Stimulated activated CD8-positive, alpha-beta memory T cell treated with anti-CD3 and anti-CD28 coated beads, Interleukin-12 subunit alpha, Interleukin-12 subunit beta, amount 100 ng/mL, for 24 hours (primary cell): ENCODE results near the gene DDX39B.
A peak's percentile ranks its signal among the peaks of the same experiment; 100 is the strongest.
"Not testable (repeated sequence)": the region's sequence is repeated elsewhere in the genome, so short reads cannot be mapped to it uniquely, and the experiment has no call there.

ENCODE experiments used
- DNase-seq: peaks from one replicate; pipeline ENCODE4 v3.0.0-alpha.2; 2020; ENCODE audit errors: extremely low read depth

Gene DDX39B

GRCh38 chr6:31528821-31529328 lies 12.9 kb downstream of the DDX39B start, which contains the start of gene MCCD1:
TSS of gene MCCD1 (plus strand) at chr6:31528962. CDS start at chr6:31529015, 53 bp downstream.
- no peak for DNase-seq

- DNase-seq: no peak
Measured at GRCh38 chr6:31528307-31528777, 13.5 kb downstream of the DDX39B start.

- DNase-seq: no peak
Measured at GRCh38 chr6:31525932-31526591, 15.7 kb downstream of the DDX39B start.

GRCh38 chr6:31525553-31525931 lies 16.3 kb downstream of the DDX39B start:
- no peak for DNase-seq

GRCh38 chr6:31521835-31522234 lies 20.0 kb downstream of the DDX39B start:
- DNase-seq: no peak

GRCh38 chr6:31513456-31514165 lies 28.2 kb downstream of the DDX39B start:
- no peak for DNase-seq

GRCh38 chr6:31510007-31510406 lies 31.8 kb downstream of the DDX39B start:
- DNase-seq: no peak

GRCh38 chr6:31509036-31509435 lies 32.8 kb downstream of the DDX39B start:
- not testable (repeated sequence) for DNase-seq

GRCh38 chr6:31502586-31502985 lies 39.2 kb downstream of the DDX39B start:
- DNase-seq: no peak

- not testable (repeated sequence) for DNase-seq
Measured at GRCh38 chr6:31499648-31500047, 42.2 kb downstream of the DDX39B start.

- no peak for DNase-seq
Measured at GRCh38 chr6:31498748-31499147, 43.1 kb downstream of the DDX39B start.

- DNase-seq: peak; percentile 65
Measured at GRCh38 chr6:31497531-31498476, 44.0 kb downstream of the DDX39B start, which contains the start of gene MICB. TSS of gene MICB (plus strand) at chr6:31498145. CDS start at chr6:31498194, 49 bp downstream.

GRCh38 chr6:31496826-31497225 lies 45.0 kb downstream of the DDX39B start:
- DNase-seq: not testable (repeated sequence)

- no peak for DNase-seq
Measured at GRCh38 chr6:31495580-31495979, 46.2 kb downstream of the DDX39B start.

- peak; percentile 53 for DNase-seq
Measured at GRCh38 chr6:31493875-31494694, 47.7 kb downstream of the DDX39B start.

- not testable (repeated sequence) for DNase-seq
Measured at GRCh38 chr6:31493550-31493874, 48.3 kb downstream of the DDX39B start.

GRCh38 chr6:31490115-31490873 lies 51.5 kb downstream of the DDX39B start:
- DNase-seq: no peak

- DNase-seq: no peak
Measured at GRCh38 chr6:31489086-31489485, 52.7 kb downstream of the DDX39B start.

GRCh38 chr6:31487674-31488073 lies 54.1 kb downstream of the DDX39B start:
- DNase-seq: not testable (repeated sequence)
